Ovary (tissue), 9 donors: ENCODE results near the gene GPX4. TPM values are rescaled to one million over a fixed set of nuclear protein-coding genes. Genes with fewer than 3 reads are reported as not detected.

Source experiments
- DNase-seq, 5 donors: peaks; one replicate each; pipeline ENCODE4 v3.0.0-alpha.2; 2019 to 2020
- H3K27ac ChIP-seq, 2 donors: fragments of 200-600 bp; one replicate each; pipeline versions ENCODE4 v1.5.1 to v1.8.0; 2019 to 2022
- H3K27me3 ChIP-seq: fragments of 200-600 bp; one replicate; pipeline ENCODE4 v1.8.0; 2022
- H3K36me3 ChIP-seq: fragments of 200-600 bp; sonication (generic); one replicate; pipeline ENCODE4 v1.5.1; 2019
- H3K4me1 ChIP-seq: one replicate; pipeline ENCODE4 v1.8.1; 2013; ENCODE audit warnings: mild to moderate bottlenecking, moderate library complexity; ENCODE audit not compliant: insufficient read depth
- H3K4me3 ChIP-seq: fragments of 200-600 bp; sonication (generic); one replicate; pipeline ENCODE4 v1.5.1; 2017
- H3K9me3 ChIP-seq, 2 donors: fragments of 200-600 bp in 1 of 2; sonication (generic) in 1 of 2; one replicate each; pipeline versions ENCODE4 v1.5.1 to v1.8.1; 2013 to 2019; ENCODE audit warnings: mild to moderate bottlenecking in 1 of 2, moderate library complexity in 1 of 2
- CTCF ChIP-seq, 3 donors: fragments of 450-650 bp in 2 of 3; fragments of 200-600 bp in 1 of 3; IDR thresholded peaks; one replicate each; pipeline versions ENCODE4 v1.5.1 to v1.8.0; 2016 to 2022; ENCODE audit warnings: antibody characterized with exemption in 3 of 3, mild to moderate bottlenecking in 1 of 3
- EP300 ChIP-seq: sonication (generic); formaldehyde crosslinking; IDR thresholded peaks from one replicate; pipeline ENCODE4 v1.6.1; 2017; ENCODE audit warnings: antibody characterized with exemption
- POLR2A ChIP-seq: fragments of 450-650 bp; IDR thresholded peaks from one replicate; pipeline ENCODE4 v1.6.1; 2017; ENCODE audit warnings: antibody characterized with exemption, mild to moderate bottlenecking, moderate library complexity
- WGBS, 3 donors: extraction: QIAGEN DNeasy Blood & Tissue Kit in 1 of 3; methylation state at CpG; one replicate each; pipeline versions ENCODE4 v1.1.5 to v1.1.7; 2013 to 2017; 5-methylcytosine and 5-hydroxymethylcytosine counted together
- intact Hi-C, 4 donors: fragments of 100-400 bp; cut with DNase I; formaldehyde crosslinking; loops; one replicate each; pipeline versions ENCODE4 v1.11.0 to v1.15.1; 2022 to 2023
- polyA plus RNA-seq, 2 donors: library from polyadenylated mRNA; stranded (reverse); fragments of 200-250 nt in 1 of 2; fragments of 350-450 nt in 1 of 2; fragmentation: Illumina TruSeq in 1 of 2; extraction: RNeasy Lipid Tissue Mini Kit (QIAGEN cat#74804) in 1 of 2; gene quantifications; one replicate each; pipeline ENCODE4 v1.2.3, GENCODE V29; 2013 to 2014
- total RNA-seq, 7 donors: library from RNA; depleted of rRNA in 2 of 7; stranded (reverse); fragments of >200 nt in 2 of 7; fragmentation: NEBNext Ultra II Directional in 3 of 7; extraction: Animal tissue kit (Norgen Biotek cat#: 25700) in 3 of 7; gene quantifications; one replicate each; pipeline versions ENCODE4 v1.1.0 to v1.2.4, GENCODE V29; 2016 to 2023
- donor health status: DM: no; HTN: no; CAD: no; lungs with moderate emphysema.
- donor health status: DM: no; HTN: no; CAD: no.
- donor health status: Bipolar disorder and iron deficiency.
- donor health status: DM: yes; HTN: yes; CAD: no.
- donor health status: DM: no; HTN: no; CAD: no.
- donor health status: DM: yes; HTN: yes; CAD: no.

GPX4 gene
- total and polyA plus RNA-seq, 9 donors = 189 to 450 (median 247) TPM

GRCh38 chr19:1089891-1090290 is 13.9 kb upstream of the GPX4 start:
- 69 to 83% (median 75%) methylated on average over 8 to 22 of the region's 22 CpGs for WGBS, 3 donors
- no peaks in the 10 kb centered on the region for H3K9me3 ChIP-seq
- TF ChIP-seq CTCF (IDR thresholded peaks at IDR 0.05) (no peak), POLR2A (no peak), EP300 (no peak)
- no peaks in the 10 kb centered on the region for H3K27me3 ChIP-seq
- DNase-seq = no peak
- no peaks in the 10 kb centered on the region for H3K36me3 ChIP-seq
- intact Hi-C loops = no loop called here
- no peak overlapping the region for H3K4me3 ChIP-seq
- peaks cover 6% of the 10 kb centered on the region for H3K4me1 ChIP-seq
- no peak overlapping the region for H3K27ac ChIP-seq

GRCh38 chr19:1090731-1091543 is 12.9 kb upstream of the GPX4 start:
- no peak overlapping the region for H3K4me3 ChIP-seq
- no peak overlapping the region for H3K27ac ChIP-seq
- 91 to 94% (median 92%) methylated on average over 37 to 38 of the region's 38 CpGs for WGBS, 3 donors
- DNase-seq = peak in 1 of 5 donors; percentile 32
- H3K9me3 ChIP-seq = no peaks in the 10 kb centered on the region
- intact Hi-C loops = no loop called here
- H3K27me3 ChIP-seq = no peaks in the 10 kb centered on the region
- H3K36me3 ChIP-seq = no peaks in the 10 kb centered on the region
- TF ChIP-seq CTCF (IDR thresholded peaks at IDR 0.05) (no peak), POLR2A (no peak), EP300 (no peak)
- H3K4me1 ChIP-seq = peaks cover 6% of the 10 kb centered on the region

- Histone ChIP-seq H3K4me1 (peaks cover 6% of the 10 kb centered on the region), H3K27ac (no peak overlapping the region), H3K36me3 (no peaks in the 10 kb centered on the region), H3K9me3 (no peaks in the 10 kb centered on the region), H3K4me3 (no peak overlapping the region), H3K27me3 (no peaks in the 10 kb centered on the region)
- 82 to 85% (median 84%) methylated on average over 26 to 27 of the region's 27 CpGs for WGBS, 3 donors
- intact Hi-C loops = no loop called here
- no peak for TF ChIP-seq CTCF (IDR thresholded peaks at IDR 0.05)
- no peak for TF ChIP-seq EP300
- TF ChIP-seq POLR2A = no peak
- DNase-seq = no peak
Measured at GRCh38 chr19:1091544-1092175, 12.1 kb upstream of the GPX4 start.

GRCh38 chr19:1093330-1093729 is 10.5 kb upstream of the GPX4 start:
- Histone ChIP-seq H3K4me3 (no peak overlapping the region), H3K9me3 (no peaks in the 10 kb centered on the region), H3K27ac (no peak overlapping the region), H3K27me3 (no peaks in the 10 kb centered on the region), H3K4me1 (peaks cover 8% of the 10 kb centered on the region), H3K36me3 (no peaks in the 10 kb centered on the region)
- intact Hi-C loops = no loop called here
- TF ChIP-seq EP300 (no peak), POLR2A (no peak), CTCF (IDR thresholded peaks at IDR 0.05) (no peak)
- DNase-seq = no peak
- WGBS, 3 donors = 84 to 86% (median 85%) methylated on average over 15 of the region's 15 CpGs
